Measurements from ENCODE around the gene ZNF318. TPM values are rescaled to one million over a fixed set of nuclear protein-coding genes. Genes with fewer than 3 reads are reported as not detected.
"Not testable (repeated sequence)": the region's sequence is repeated elsewhere in the genome, so short reads cannot be mapped to it uniquely, and the experiment has no call there.

The ZNF318 gene
- total and polyA plus RNA-seq, 10 donors = 8.6 to 56.9 (median 33.1) TPM

DNA sequence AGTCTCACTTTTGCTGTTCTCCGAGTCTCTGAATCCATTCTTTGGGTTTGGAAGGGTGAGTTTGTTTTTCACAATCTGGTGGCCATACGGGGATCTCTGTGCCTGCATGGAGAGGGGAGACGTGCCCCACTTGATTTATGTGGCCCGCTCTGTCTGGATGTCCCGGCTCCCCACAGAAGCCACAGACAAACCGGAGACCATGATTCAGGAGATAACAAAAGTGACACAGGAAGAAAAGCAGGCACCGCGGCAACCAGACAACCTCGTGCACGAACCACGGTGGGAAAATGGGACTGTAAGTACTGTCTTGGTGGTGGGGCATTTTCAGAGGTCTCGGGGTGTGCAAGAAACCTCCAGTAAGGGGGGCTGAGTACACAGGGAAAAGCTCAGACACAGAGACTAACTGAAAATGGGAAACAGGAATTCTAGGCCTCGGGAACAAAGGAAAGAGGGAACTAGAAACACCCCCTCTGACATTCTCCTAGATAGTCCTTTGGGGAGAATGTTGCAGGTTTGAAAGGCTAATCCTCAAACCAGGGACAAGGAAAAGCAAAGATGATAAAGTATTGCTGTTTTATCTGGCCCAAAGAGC lies 22.1 kb upstream of the ZNF318 start:
- intact Hi-C loops (cut with DNase I; ENCODE audit: low total_unique reads) = no loop called here
- H3K9me3 ChIP-seq = no peaks in the 10 kb centered on the region
- H3K4me1 ChIP-seq = peaks cover 3 to 45% (median 23%) of the 10 kb centered on the region in 6 donors
- H3K27ac ChIP-seq = no peak overlapping the region
- H3K36me3 ChIP-seq = no peaks in the 10 kb centered on the region
- WGBS, 5 donors = 26 to 42% (median 28%) methylated on average over 13 of the region's 13 CpGs
- peak overlapping the region in 1 of 8 donors; percentile 23 for H3K4me3 ChIP-seq
- TF ChIP-seq POLR2A (IDR thresholded peaks at IDR 0.05) = no peak
- TF ChIP-seq, protein P1, sequence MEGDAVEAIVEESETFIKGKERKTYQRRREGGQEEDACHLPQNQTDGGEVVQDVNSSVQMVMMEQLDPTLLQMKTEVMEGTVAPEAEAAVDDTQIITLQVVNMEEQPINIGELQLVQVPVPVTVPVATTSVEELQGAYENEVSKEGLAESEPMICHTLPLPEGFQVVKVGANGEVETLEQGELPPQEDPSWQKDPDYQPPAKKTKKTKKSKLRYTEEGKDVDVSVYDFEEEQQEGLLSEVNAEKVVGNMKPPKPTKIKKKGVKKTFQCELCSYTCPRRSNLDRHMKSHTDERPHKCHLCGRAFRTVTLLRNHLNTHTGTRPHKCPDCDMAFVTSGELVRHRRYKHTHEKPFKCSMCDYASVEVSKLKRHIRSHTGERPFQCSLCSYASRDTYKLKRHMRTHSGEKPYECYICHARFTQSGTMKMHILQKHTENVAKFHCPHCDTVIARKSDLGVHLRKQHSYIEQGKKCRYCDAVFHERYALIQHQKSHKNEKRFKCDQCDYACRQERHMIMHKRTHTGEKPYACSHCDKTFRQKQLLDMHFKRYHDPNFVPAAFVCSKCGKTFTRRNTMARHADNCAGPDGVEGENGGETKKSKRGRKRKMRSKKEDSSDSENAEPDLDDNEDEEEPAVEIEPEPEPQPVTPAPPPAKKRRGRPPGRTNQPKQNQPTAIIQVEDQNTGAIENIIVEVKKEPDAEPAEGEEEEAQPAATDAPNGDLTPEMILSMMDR (IDR thresholded peaks at IDR 0.05 in 8 of 11, conservative IDR thresholded peaks at IDR 0.05 in 3 of 11) = no peak
- no peak for TF ChIP-seq POLR2AphosphoS5 (IDR thresholded peaks at IDR 0.05)
- no peak for DNase-seq
- H3K27me3 ChIP-seq (replicated peaks in 1 of 7) = peaks cover 0 to 53% (median 0%) of the 10 kb centered on the region in 7 donors

DNA sequence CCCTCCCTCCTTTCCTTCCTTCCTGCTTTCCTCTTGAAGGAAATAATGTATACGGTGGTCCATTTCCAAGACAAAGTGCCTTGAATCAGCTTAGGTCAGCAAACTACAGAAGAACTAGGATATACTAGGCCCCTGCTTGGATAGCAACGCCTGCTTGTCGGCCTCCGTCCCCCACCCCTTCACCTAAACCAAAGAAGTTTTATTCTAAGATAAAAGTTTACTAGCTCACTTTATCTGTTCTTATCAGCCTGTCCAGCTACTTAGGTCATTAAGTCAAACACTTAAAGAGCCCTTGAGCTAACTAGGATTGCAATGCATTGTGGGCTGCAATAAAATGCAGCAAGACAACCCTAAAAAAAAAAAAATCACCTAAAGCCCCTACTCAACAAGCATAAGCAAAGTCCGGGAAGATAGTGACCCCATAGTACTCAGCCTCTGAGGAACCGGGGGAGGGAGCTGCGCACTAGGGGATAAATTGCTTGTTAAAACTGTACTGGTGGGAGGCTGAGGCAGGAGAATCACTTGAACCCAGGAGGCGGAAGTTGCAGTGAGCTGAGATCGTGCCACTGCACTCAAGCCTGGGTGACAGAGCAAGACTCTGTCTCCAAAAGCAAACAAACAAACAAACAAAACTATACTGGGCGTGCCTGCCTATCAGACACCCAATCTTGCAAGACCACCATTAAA lies 21.4 kb upstream of the ZNF318 start:
- H3K4me3 ChIP-seq = peak overlapping the region in 1 of 8 donors; percentile 23
- H3K27ac ChIP-seq; intact Hi-C loops (cut with DNase I; ENCODE audit: low total_unique reads); H3K9me3 ChIP-seq; DNase-seq; H3K36me3 ChIP-seq: not testable (repeated sequence)
- H3K27me3 ChIP-seq (replicated peaks in 1 of 7) = peaks cover 0 to 53% (median 0%) of the 10 kb centered on the region in 7 donors
- peaks cover 3 to 52% (median 24%) of the 10 kb centered on the region in 6 donors for H3K4me1 ChIP-seq
- 51 to 68% (median 60%) methylated on average over 10 of the region's 10 CpGs for WGBS, 5 donors

DNA sequence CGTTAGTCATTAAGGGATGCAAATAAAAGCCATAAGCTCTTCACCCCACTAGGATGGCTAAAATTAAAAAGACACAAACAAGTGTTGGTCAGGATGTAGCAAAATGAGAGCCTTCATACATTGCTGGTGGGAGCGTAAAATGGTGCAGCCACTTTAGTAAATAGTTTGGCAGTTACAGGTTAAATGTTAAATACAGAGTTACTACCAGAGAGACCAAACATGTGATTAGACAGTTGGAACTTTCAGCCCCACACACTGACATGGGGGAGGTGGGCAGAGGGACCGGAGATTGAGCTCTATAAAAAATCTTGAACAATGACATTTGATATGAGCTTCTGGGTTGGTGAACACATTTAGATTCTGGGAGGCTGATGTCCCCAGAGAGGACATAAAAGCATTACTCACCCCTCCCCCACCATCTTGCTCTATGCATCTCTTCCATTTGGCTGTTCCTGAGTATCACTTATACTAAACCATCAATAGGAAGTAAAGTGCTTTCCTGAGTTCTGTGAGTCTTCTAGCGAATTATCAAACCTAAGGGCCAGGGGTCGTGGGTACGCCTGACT lies 20.4 kb upstream of the ZNF318 start:
- Histone ChIP-seq H3K4me1 (peaks cover 3 to 62% (median 26%) of the 10 kb centered on the region in 6 donors), H3K27ac (no peak overlapping the region), H3K36me3 (no peaks in the 10 kb centered on the region), H3K9me3 (no peaks in the 10 kb centered on the region), H3K27me3 (replicated peaks in 1 of 7) (peaks cover 0 to 53% (median 0%) of the 10 kb centered on the region in 7 donors), H3K4me3 (no peak overlapping the region)
- intact Hi-C loops (cut with DNase I; ENCODE audit: low total_unique reads) = no loop called here
- TF ChIP-seq POLR2AphosphoS5 (IDR thresholded peaks at IDR 0.05) = no peak
- TF ChIP-seq, protein P1 (IDR thresholded peaks at IDR 0.05 in 8 of 11, conservative IDR thresholded peaks at IDR 0.05 in 3 of 11) = no peak
- TF ChIP-seq POLR2A (IDR thresholded peaks at IDR 0.05) = no peak
- WGBS, 5 donors = 85 to 91% (median 89%) methylated on average over 6 of the region's 6 CpGs
- no peak for DNase-seq

DNA sequence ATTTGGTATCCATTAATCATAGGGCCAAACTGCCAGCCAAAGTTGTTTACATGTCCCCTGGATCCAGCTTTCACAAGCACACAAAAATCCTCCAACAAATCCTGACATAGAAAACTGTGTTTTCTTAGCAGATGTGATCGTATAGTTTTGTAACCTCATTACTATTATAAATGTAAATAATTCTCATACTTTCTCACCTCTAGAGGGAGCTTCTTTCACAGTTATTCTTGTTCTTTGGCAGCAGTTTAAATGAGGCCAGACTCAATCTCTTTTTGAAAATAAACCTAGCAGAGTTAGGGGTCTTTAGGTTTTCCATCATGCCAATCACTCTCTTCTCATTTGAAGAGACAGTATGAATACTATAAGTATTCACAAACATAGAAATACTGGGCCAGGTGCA lies 17.0 kb upstream of the ZNF318 start:
- DNase-seq = no peak
- no peaks in the 10 kb centered on the region for H3K36me3 ChIP-seq
- peaks cover 0 to 32% (median 0%) of the 10 kb centered on the region in 7 donors for H3K27me3 ChIP-seq (replicated peaks in 1 of 7)
- TF ChIP-seq, protein P1 (IDR thresholded peaks at IDR 0.05 in 8 of 11, conservative IDR thresholded peaks at IDR 0.05 in 3 of 11) = peak in 3 of 11 experiments; percentile 23 to 43 (median 29)
- TF ChIP-seq POLR2AphosphoS5 (IDR thresholded peaks at IDR 0.05) = no peak
- no peak for TF ChIP-seq POLR2A (IDR thresholded peaks at IDR 0.05)
- no peak overlapping the region for H3K27ac ChIP-seq
- H3K4me3 ChIP-seq = no peak overlapping the region
- intact Hi-C loops (cut with DNase I; ENCODE audit: low total_unique reads) = no loop called here
- H3K9me3 ChIP-seq = no peaks in the 10 kb centered on the region
- 18 to 78% (median 65%) methylated on average over 1 of the region's 1 CpG for WGBS, 5 donors
- peaks cover 7 to 65% (median 38%) of the 10 kb centered on the region in 6 donors for H3K4me1 ChIP-seq

All from spleen (tissue), 11 donors.